SH-SY5Y (cell line): ENCODE data around the gene KCNJ15.

Experiments used
- GATA2 ChIP-seq: IDR thresholded peaks from 2 replicates; pipeline ENCODE4 v1.6.1; 2011; ENCODE audit warnings: mild to moderate bottlenecking, low read depth, low read length
- GATA3 ChIP-seq: IDR thresholded peaks from 2 replicates; pipeline ENCODE4 v1.6.1; 2011; ENCODE audit warnings: low read depth, mild to moderate bottlenecking, low read length, moderate library complexity

KCNJ15 gene

GRCh38 chr21:38329162-38329561, 72.4 kb downstream of the KCNJ15 start:
- no peak for TF ChIP-seq GATA3
- no peak for TF ChIP-seq GATA2

GRCh38 chr21:38330666-38331065, 73.9 kb downstream of the KCNJ15 start:
- no peak for TF ChIP-seq GATA2

GRCh38 chr21:38333301-38334272, 76.8 kb downstream of the KCNJ15 start:
- TF ChIP-seq GATA3 (no peak), GATA2 (no peak)

- no peak for TF ChIP-seq GATA3
- TF ChIP-seq GATA2: no peak
Measured at GRCh38 chr21:38334866-38335265, 78.1 kb downstream of the KCNJ15 start.

GRCh38 chr21:38337793-38338192, 81.0 kb downstream of the KCNJ15 start:
- TF ChIP-seq GATA3 (no peak), GATA2 (no peak)

- TF ChIP-seq GATA2 (no peak), GATA3 (no peak)
Measured at GRCh38 chr21:38340131-38340530, 83.3 kb downstream of the KCNJ15 start.

GRCh38 chr21:38341546-38342012, 84.8 kb downstream of the KCNJ15 start:
- TF ChIP-seq GATA3 (no peak), GATA2 (no peak)

GRCh38 chr21:38342739-38343138, 85.9 kb downstream of the KCNJ15 start:
- TF ChIP-seq GATA3: no peak
- no peak for TF ChIP-seq GATA2

GRCh38 chr21:38343691-38344090, 86.9 kb downstream of the KCNJ15 start:
- TF ChIP-seq GATA3 (no peak), GATA2 (no peak)

- TF ChIP-seq GATA2 (no peak), GATA3 (no peak)
Measured at GRCh38 chr21:38346286-38346685, 89.5 kb downstream of the KCNJ15 start.

GRCh38 chr21:38349111-38349746, 92.4 kb downstream of the KCNJ15 start:
- TF ChIP-seq GATA2 (no peak), GATA3 (no peak)

GRCh38 chr21:38349977-38350376, 93.2 kb downstream of the KCNJ15 start:
- TF ChIP-seq GATA3 (no peak), GATA2 (no peak)

GRCh38 chr21:38350684-38351083, 93.9 kb downstream of the KCNJ15 start:
- TF ChIP-seq GATA3 (no peak), GATA2 (no peak)

GRCh38 chr21:38351176-38351959, 94.6 kb downstream of the KCNJ15 start:
- TF ChIP-seq GATA2: no peak
- TF ChIP-seq GATA3: no peak

GRCh38 chr21:38351961-38352521, 95.2 kb downstream of the KCNJ15 start:
- TF ChIP-seq GATA3 (no peak), GATA2 (no peak)
